Astrocyte (in vitro differentiated cells and primary cell): ENCODE results near the gene NXT2. TPM values are rescaled to one million over a fixed set of nuclear protein-coding genes. Genes with fewer than 3 reads are reported as not detected.

Experiments
- DNase-seq: peaks from one replicate; pipeline ENCODE4 v3.0.0-alpha.2; 2010; ENCODE audit warnings: low read depth
- FAIRE-seq: peaks from 2 replicates; lab custom pipeline; 2011; peaks lifted over from hg19 to GRCh38; lab: Jason Lieb, UNC
- H2AFZ ChIP-seq: 2 replicates; pipeline ENCODE4 v1.6.0; 2012; ENCODE audit warnings: low read depth, low read length, inconsistent platforms
- H3K27ac ChIP-seq: 2 replicates; pipeline ENCODE4 v1.5.1; 2011; ENCODE audit warnings: low read depth, low read length, inconsistent platforms
- H3K27me3 ChIP-seq: 2 replicates; pipeline ENCODE4 v1.6.0; 2011; ENCODE audit warnings: low read length, inconsistent platforms; ENCODE audit not compliant: insufficient read depth
- H3K36me3 ChIP-seq: 2 replicates; pipeline ENCODE4 v1.5.1; 2011; ENCODE audit warnings: low read length, inconsistent platforms; ENCODE audit not compliant: insufficient read depth
- H3K4me1 ChIP-seq: 2 replicates; pipeline ENCODE4 v1.5.1; 2011; ENCODE audit warnings: low read length, inconsistent platforms; ENCODE audit not compliant: insufficient read depth
- H3K4me2 ChIP-seq: 2 replicates; pipeline ENCODE4 v1.6.0; 2012; ENCODE audit warnings: low read length, inconsistent platforms
- H3K4me3 ChIP-seq: 2 replicates; pipeline ENCODE4 v1.5.1; 2011; ENCODE audit warnings: low read depth, mild to moderate bottlenecking, low read length, inconsistent platforms; ENCODE audit not compliant: insufficient read depth
- H3K79me2 ChIP-seq: 2 replicates; pipeline ENCODE4 v1.6.0; 2012; ENCODE audit warnings: mild to moderate bottlenecking, low read length, inconsistent platforms; ENCODE audit not compliant: insufficient read depth
- H3K9ac ChIP-seq: 2 replicates; pipeline ENCODE4 v1.6.0; 2012; ENCODE audit warnings: mild to moderate bottlenecking, low read length, inconsistent platforms
- H3K9me3 ChIP-seq: 2 replicates; pipeline ENCODE4 v1.5.1; 2012; ENCODE audit warnings: low read depth, mild to moderate bottlenecking, low read length, inconsistent platforms; ENCODE audit not compliant: insufficient read depth
- H4K20me1 ChIP-seq: 2 replicates; pipeline ENCODE4 v1.6.0; 2012; ENCODE audit warnings: low read length, inconsistent platforms; ENCODE audit not compliant: insufficient read depth
- H3K27ac Mint-ChIP-seq: one replicate; pipeline ENCODE4 v1.8.0; 2021; ENCODE audit warnings: mild to moderate bottlenecking, mixed read lengths; ENCODE audit not compliant: unreplicated experiment
- H3K27me3 Mint-ChIP-seq: one replicate; pipeline ENCODE4 v1.8.0; 2021; ENCODE audit warnings: low read depth, mixed read lengths; ENCODE audit not compliant: unreplicated experiment
- H3K36me3 Mint-ChIP-seq: one replicate; pipeline ENCODE4 v1.8.0; 2021; ENCODE audit warnings: low read depth, mixed read lengths; ENCODE audit not compliant: unreplicated experiment
- H3K4me1 Mint-ChIP-seq: one replicate; pipeline ENCODE4 v1.8.0; 2021; ENCODE audit warnings: low read depth, mixed read lengths; ENCODE audit not compliant: unreplicated experiment
- H3K4me3 Mint-ChIP-seq: one replicate; pipeline ENCODE4 v1.8.0; 2021; ENCODE audit warnings: mild to moderate bottlenecking, moderate library complexity, mixed read lengths; ENCODE audit not compliant: unreplicated experiment
- H3K9me3 Mint-ChIP-seq: one replicate; pipeline ENCODE4 v1.8.0; 2021; ENCODE audit warnings: mild to moderate bottlenecking, mixed read lengths; ENCODE audit not compliant: unreplicated experiment
- EZH2 ChIP-seq: IDR thresholded peaks from 2 replicates; pipeline ENCODE4 v1.6.1; 2012; ENCODE audit warnings: mild to moderate bottlenecking, low read length, inconsistent platforms; ENCODE audit not compliant: insufficient read depth
- total RNA-seq: library from RNA; stranded (reverse); gene quantifications from 2 replicates; pipeline ENCODE4 v1.2.1, GENCODE V29; 2021
- TF ChIP-seq, protein P1 (sequence below): IDR thresholded peaks from 2 replicates; pipeline ENCODE4 v1.5.1; 2011; ENCODE audit warnings: low read depth, mild to moderate bottlenecking, inconsistent platforms, low read length, moderate library complexity; ENCODE audit not compliant: insufficient read depth

The NXT2 gene
- total RNA-seq, 1 donor from 2014 or later = 3.9 TPM

GRCh38 chrX:109577055-109577454 is 40.4 kb downstream of the NXT2 start:
- Histone ChIP-seq H3K4me1 (no peaks in the 10 kb centered on the region), H3K79me2 (no peaks in the 10 kb centered on the region), H3K9ac (no peak overlapping the region), H2AFZ (no peak overlapping the region), H3K27ac (no peak overlapping the region), H4K20me1 (no peaks in the 10 kb centered on the region), H3K9me3 (no peaks in the 10 kb centered on the region), H3K4me2 (no peak overlapping the region), H3K27me3 (no peaks in the 10 kb centered on the region), H3K4me3 (no peak overlapping the region), H3K36me3 (no peaks in the 10 kb centered on the region)
- DNase-seq (no peak), FAIRE-seq (peak; percentile 66)
- Mint-ChIP-seq H3K4me1 (no peaks in the 10 kb centered on the region), H3K9me3 (no peaks in the 10 kb centered on the region), H3K27ac (no peak overlapping the region), H3K36me3 (no peaks in the 10 kb centered on the region), H3K27me3 (no peaks in the 10 kb centered on the region), H3K4me3 (no peak overlapping the region)
- TF ChIP-seq EZH2 = no peak
- TF ChIP-seq, protein P1, sequence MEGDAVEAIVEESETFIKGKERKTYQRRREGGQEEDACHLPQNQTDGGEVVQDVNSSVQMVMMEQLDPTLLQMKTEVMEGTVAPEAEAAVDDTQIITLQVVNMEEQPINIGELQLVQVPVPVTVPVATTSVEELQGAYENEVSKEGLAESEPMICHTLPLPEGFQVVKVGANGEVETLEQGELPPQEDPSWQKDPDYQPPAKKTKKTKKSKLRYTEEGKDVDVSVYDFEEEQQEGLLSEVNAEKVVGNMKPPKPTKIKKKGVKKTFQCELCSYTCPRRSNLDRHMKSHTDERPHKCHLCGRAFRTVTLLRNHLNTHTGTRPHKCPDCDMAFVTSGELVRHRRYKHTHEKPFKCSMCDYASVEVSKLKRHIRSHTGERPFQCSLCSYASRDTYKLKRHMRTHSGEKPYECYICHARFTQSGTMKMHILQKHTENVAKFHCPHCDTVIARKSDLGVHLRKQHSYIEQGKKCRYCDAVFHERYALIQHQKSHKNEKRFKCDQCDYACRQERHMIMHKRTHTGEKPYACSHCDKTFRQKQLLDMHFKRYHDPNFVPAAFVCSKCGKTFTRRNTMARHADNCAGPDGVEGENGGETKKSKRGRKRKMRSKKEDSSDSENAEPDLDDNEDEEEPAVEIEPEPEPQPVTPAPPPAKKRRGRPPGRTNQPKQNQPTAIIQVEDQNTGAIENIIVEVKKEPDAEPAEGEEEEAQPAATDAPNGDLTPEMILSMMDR = no peak

- H3K9me3 Mint-ChIP-seq = no peaks in the 10 kb centered on the region
- Histone ChIP-seq H3K9me3 (no peaks in the 10 kb centered on the region), H3K4me2 (no peak overlapping the region), H3K27me3 (no peaks in the 10 kb centered on the region), H3K27ac (no peak overlapping the region), H3K4me1 (no peaks in the 10 kb centered on the region), H4K20me1 (no peaks in the 10 kb centered on the region), H3K9ac (no peak overlapping the region), H3K79me2 (no peaks in the 10 kb centered on the region), H2AFZ (no peak overlapping the region), H3K36me3 (no peaks in the 10 kb centered on the region), H3K4me3 (no peak overlapping the region)
- H3K27ac Mint-ChIP-seq = no peak overlapping the region
- FAIRE-seq (peak; percentile 88), DNase-seq (no peak)
- no peaks in the 10 kb centered on the region for H3K27me3 Mint-ChIP-seq
- TF ChIP-seq EZH2 = no peak
- TF ChIP-seq, protein P1 = no peak
- no peak overlapping the region for H3K4me3 Mint-ChIP-seq
- no peaks in the 10 kb centered on the region for H3K36me3 Mint-ChIP-seq
- H3K4me1 Mint-ChIP-seq = no peaks in the 10 kb centered on the region
Measured at GRCh38 chrX:109578916-109579315, 42.3 kb downstream of the NXT2 start.

GRCh38 chrX:109585488-109585887 is 48.8 kb downstream of the NXT2 start:
- Mint-ChIP-seq H3K4me3 (no peak overlapping the region), H3K27ac (no peak overlapping the region), H3K9me3 (no peaks in the 10 kb centered on the region), H3K36me3 (no peaks in the 10 kb centered on the region), H3K27me3 (peaks cover under 1% of the 10 kb centered on the region), H3K4me1 (no peaks in the 10 kb centered on the region)
- H3K9ac ChIP-seq = no peak overlapping the region
- H2AFZ ChIP-seq = no peak overlapping the region
- FAIRE-seq (no peak), DNase-seq (no peak)
- TF ChIP-seq, protein P1 = no peak
- TF ChIP-seq EZH2 = no peak
- H3K27me3 ChIP-seq = no peaks in the 10 kb centered on the region
- H3K9me3 ChIP-seq = no peaks in the 10 kb centered on the region
- H3K27ac ChIP-seq = no peak overlapping the region
- H3K4me1 ChIP-seq = no peaks in the 10 kb centered on the region
- no peaks in the 10 kb centered on the region for H3K36me3 ChIP-seq
- H3K4me2 ChIP-seq = no peak overlapping the region
- H4K20me1 ChIP-seq = no peaks in the 10 kb centered on the region
- H3K4me3 ChIP-seq = no peak overlapping the region
- no peaks in the 10 kb centered on the region for H3K79me2 ChIP-seq
